ENCODE results near the gene ENDOD1.

- TF ChIP-seq CTCF (IDR thresholded peaks at IDR 0.05) (no peak), EZH2phosphoT487 (IDR thresholded peaks at IDR 0.05) (no peak), EZH2 (IDR thresholded peaks at IDR 0.05) (no peak)
Measured at GRCh38 chr11:95111923-95112540, 22.4 kb downstream of the ENDOD1 start.
